ENCODE data around the gene DTX1. TPM values are rescaled to one million over a fixed set of nuclear protein-coding genes. Genes with fewer than 3 reads are reported as not detected.

DTX1 gene
- total and polyA plus RNA-seq, 7 donors, result 0.49 to 2.4 (median 0.75) TPM

GRCh38 chr12:113071135-113072112 lies 14.9 kb downstream of the DTX1 start:
- TF ChIP-seq, protein P1, sequence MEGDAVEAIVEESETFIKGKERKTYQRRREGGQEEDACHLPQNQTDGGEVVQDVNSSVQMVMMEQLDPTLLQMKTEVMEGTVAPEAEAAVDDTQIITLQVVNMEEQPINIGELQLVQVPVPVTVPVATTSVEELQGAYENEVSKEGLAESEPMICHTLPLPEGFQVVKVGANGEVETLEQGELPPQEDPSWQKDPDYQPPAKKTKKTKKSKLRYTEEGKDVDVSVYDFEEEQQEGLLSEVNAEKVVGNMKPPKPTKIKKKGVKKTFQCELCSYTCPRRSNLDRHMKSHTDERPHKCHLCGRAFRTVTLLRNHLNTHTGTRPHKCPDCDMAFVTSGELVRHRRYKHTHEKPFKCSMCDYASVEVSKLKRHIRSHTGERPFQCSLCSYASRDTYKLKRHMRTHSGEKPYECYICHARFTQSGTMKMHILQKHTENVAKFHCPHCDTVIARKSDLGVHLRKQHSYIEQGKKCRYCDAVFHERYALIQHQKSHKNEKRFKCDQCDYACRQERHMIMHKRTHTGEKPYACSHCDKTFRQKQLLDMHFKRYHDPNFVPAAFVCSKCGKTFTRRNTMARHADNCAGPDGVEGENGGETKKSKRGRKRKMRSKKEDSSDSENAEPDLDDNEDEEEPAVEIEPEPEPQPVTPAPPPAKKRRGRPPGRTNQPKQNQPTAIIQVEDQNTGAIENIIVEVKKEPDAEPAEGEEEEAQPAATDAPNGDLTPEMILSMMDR (IDR thresholded peaks at IDR 0.05), result no peak
- peaks cover 0 to 17% (median 0%) of the 10 kb centered on the region in 3 donors for H3K27me3 ChIP-seq (ENCODE audit: insufficient read depth in 3 of 3, low read length in 2 of 3)
- ATAC-seq, result peak in 1 of 4 donors; percentile 57
- H3K9me3 ChIP-seq, result no peaks in the 10 kb centered on the region
- 37 to 53% (median 37%) methylated on average over 21 of the region's 21 CpGs for WGBS, 3 donors
- H3K36me3 ChIP-seq (ENCODE audit: insufficient read depth in 1 of 2, low read depth in 1 of 2), result no peaks in the 10 kb centered on the region
- DNase-seq, result peak in 1 of 2 donors; percentile 71
- no peak overlapping the region for H3K27ac ChIP-seq
- no peak overlapping the region for H3K4me3 ChIP-seq
- no peaks in the 10 kb centered on the region for H3K4me1 ChIP-seq
- intact Hi-C loops (cut with DNase I), result no loop called here

- TF ChIP-seq, protein P1 (IDR thresholded peaks at IDR 0.05), result no peak
- Histone ChIP-seq H3K36me3 (ENCODE audit: insufficient read depth in 1 of 2, low read depth in 1 of 2) (no peaks in the 10 kb centered on the region), H3K4me3 (no peak overlapping the region), H3K4me1 (no peaks in the 10 kb centered on the region), H3K9me3 (no peaks in the 10 kb centered on the region), H3K27ac (no peak overlapping the region), H3K27me3 (ENCODE audit: insufficient read depth in 3 of 3, low read length in 2 of 3) (peaks cover 0 to 13% (median 0%) of the 10 kb centered on the region in 3 donors)
- intact Hi-C loops (cut with DNase I), result no loop called here
- DNase-seq (no peak), ATAC-seq (peak in 1 of 4 donors; percentile 61)
- WGBS, 3 donors, result 59 to 79% (median 71%) methylated on average over 3 of the region's 3 CpGs
Observed at GRCh38 chr12:113072136-113072535, 15.6 kb downstream of the DTX1 start.

DNA sequence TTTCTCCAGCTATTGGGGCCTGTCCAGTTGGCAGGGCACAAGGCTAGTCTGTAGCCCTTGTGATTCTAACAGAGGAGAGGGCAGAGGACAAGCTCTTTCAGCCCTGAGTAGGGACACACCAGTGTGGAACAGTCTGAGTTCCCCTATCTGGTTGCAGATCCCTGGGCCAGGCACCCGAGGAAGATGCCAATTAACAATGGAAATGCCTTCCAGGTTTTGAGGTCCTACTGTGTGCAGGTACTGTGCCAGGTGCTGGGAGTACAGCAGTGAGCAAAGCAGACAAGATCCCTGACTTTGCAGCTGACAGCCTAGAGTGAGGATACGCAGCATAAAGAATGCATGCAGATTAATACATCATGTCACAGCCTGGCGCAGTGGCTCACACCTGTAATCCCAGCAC lies 17.1 kb downstream of the DTX1 start:
- ATAC-seq (no peak), DNase-seq (peak in 1 of 2 donors; percentile 20)
- TF ChIP-seq, protein P1 (IDR thresholded peaks at IDR 0.05), result no peak
- Histone ChIP-seq H3K4me3 (no peak overlapping the region), H3K9me3 (no peaks in the 10 kb centered on the region), H3K27ac (no peak overlapping the region), H3K36me3 (ENCODE audit: insufficient read depth in 1 of 2, low read depth in 1 of 2) (no peaks in the 10 kb centered on the region), H3K4me1 (no peaks in the 10 kb centered on the region), H3K27me3 (ENCODE audit: insufficient read depth in 3 of 3, low read length in 2 of 3) (peaks cover 2 to 14% (median 6%) of the 10 kb centered on the region in 3 donors)
- intact Hi-C loops (cut with DNase I), result no loop called here
- 71 to 73% (median 72%) methylated on average over 3 of the region's 3 CpGs for WGBS, 3 donors

GRCh38 chr12:113075137-113075683 lies 18.7 kb downstream of the DTX1 start:
- intact Hi-C loops (cut with DNase I), result no loop called here
- Histone ChIP-seq H3K36me3 (ENCODE audit: insufficient read depth in 1 of 2, low read depth in 1 of 2) (no peaks in the 10 kb centered on the region), H3K27ac (no peak overlapping the region), H3K27me3 (ENCODE audit: insufficient read depth in 3 of 3, low read length in 2 of 3) (peaks cover 6 to 17% (median 9%) of the 10 kb centered on the region in 3 donors), H3K9me3 (no peaks in the 10 kb centered on the region), H3K4me3 (no peak overlapping the region), H3K4me1 (no peaks in the 10 kb centered on the region)
- DNase-seq (peak in 1 of 2 donors; percentile 34), ATAC-seq (no peak)
- TF ChIP-seq, protein P1 (IDR thresholded peaks at IDR 0.05), result no peak
- 63 to 69% (median 65%) methylated on average over 6 of the region's 6 CpGs for WGBS, 3 donors

Measured in psoas muscle (tissue), 8 donors.